HL-60 (cell line): ENCODE data around the gene MRGPRF.

Experiments
- DNase-seq, 2 experiments: peaks; one replicate each; pipeline ENCODE4 v3.0.0-alpha.2; 2010 to 2020; ENCODE audit warnings: low read depth in 1 of 2, low spot score in 1 of 2
- H3K27ac ChIP-seq: fragments of 250-450 bp; sonication (Bioruptor Pico); replicated peaks from 2 replicates; pipeline ENCODE4 v1.5.1; 2020; ENCODE audit warnings: mild to moderate bottlenecking, moderate library complexity
- H3K27me3 ChIP-seq: fragments of 250-450 bp; sonication (Bioruptor Pico); 2 replicates; pipeline ENCODE4 v1.5.1; 2021; ENCODE audit warnings: mild to moderate bottlenecking, moderate library complexity; ENCODE audit not compliant: insufficient read depth, poor library complexity, severe bottlenecking
- H3K4me3 ChIP-seq: replicated peaks from 2 replicates; pipeline ENCODE4 v1.5.1; 2011; ENCODE audit warnings: mild to moderate bottlenecking, control low read depth, low read length; ENCODE audit not compliant: insufficient read depth
- GABPA ChIP-seq: IDR thresholded peaks from 2 replicates; pipeline ENCODE4 v1.6.1; 2012; ENCODE audit warnings: low read depth
- POLR2AphosphoS5 ChIP-seq: IDR thresholded peaks from 2 replicates; pipeline ENCODE4 v1.6.1; 2012; ENCODE audit warnings: low read depth
- REST ChIP-seq: IDR thresholded peaks from 2 replicates; pipeline ENCODE4 v1.6.1; 2012; ENCODE audit warnings: low read depth; ENCODE audit not compliant: insufficient replicate concordance
- SPI1 ChIP-seq: IDR thresholded peaks from 2 replicates; pipeline ENCODE4 v1.6.1; 2012; ENCODE audit warnings: low read depth, mild to moderate bottlenecking, borderline replicate concordance
- TF ChIP-seq, protein P1 (sequence below): IDR thresholded peaks from one replicate; pipeline ENCODE4 v1.5.1; 2011; ENCODE audit warnings: low read length, control low read depth, inconsistent platforms; ENCODE audit not compliant: insufficient read depth

The MRGPRF gene

DNA sequence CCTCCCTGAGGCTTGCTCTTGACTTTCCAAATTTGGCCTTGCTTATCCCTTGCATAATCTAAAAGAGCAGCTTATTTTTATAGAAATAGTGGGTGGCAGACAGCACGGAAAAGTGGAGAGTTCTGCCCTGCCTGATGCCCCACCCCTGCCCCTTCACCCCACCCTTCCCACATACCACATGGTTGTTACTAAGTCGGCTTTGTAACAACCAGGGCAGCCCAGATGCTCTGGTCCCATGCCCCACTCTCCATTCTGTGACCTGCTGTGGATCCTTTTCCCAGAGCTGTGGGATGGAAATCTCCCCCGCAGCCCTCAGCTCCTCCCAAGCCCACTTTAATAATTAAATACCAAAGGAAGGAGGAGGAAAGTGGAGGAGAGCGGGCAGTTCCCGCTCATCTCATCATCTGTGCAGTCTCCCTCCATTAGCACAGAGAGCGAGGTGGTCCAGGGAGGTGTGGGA, 10.9 kb downstream of the MRGPRF start:
- no peak for DNase-seq
- TF ChIP-seq POLR2AphosphoS5 (no peak), REST (no peak), GABPA (no peak), SPI1 (no peak)
- TF ChIP-seq, protein P1, sequence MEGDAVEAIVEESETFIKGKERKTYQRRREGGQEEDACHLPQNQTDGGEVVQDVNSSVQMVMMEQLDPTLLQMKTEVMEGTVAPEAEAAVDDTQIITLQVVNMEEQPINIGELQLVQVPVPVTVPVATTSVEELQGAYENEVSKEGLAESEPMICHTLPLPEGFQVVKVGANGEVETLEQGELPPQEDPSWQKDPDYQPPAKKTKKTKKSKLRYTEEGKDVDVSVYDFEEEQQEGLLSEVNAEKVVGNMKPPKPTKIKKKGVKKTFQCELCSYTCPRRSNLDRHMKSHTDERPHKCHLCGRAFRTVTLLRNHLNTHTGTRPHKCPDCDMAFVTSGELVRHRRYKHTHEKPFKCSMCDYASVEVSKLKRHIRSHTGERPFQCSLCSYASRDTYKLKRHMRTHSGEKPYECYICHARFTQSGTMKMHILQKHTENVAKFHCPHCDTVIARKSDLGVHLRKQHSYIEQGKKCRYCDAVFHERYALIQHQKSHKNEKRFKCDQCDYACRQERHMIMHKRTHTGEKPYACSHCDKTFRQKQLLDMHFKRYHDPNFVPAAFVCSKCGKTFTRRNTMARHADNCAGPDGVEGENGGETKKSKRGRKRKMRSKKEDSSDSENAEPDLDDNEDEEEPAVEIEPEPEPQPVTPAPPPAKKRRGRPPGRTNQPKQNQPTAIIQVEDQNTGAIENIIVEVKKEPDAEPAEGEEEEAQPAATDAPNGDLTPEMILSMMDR = no peak
- Histone ChIP-seq H3K27me3 (no peaks in the 10 kb centered on the region), H3K4me3 (no peak overlapping the region), H3K27ac (no peak overlapping the region)

DNA sequence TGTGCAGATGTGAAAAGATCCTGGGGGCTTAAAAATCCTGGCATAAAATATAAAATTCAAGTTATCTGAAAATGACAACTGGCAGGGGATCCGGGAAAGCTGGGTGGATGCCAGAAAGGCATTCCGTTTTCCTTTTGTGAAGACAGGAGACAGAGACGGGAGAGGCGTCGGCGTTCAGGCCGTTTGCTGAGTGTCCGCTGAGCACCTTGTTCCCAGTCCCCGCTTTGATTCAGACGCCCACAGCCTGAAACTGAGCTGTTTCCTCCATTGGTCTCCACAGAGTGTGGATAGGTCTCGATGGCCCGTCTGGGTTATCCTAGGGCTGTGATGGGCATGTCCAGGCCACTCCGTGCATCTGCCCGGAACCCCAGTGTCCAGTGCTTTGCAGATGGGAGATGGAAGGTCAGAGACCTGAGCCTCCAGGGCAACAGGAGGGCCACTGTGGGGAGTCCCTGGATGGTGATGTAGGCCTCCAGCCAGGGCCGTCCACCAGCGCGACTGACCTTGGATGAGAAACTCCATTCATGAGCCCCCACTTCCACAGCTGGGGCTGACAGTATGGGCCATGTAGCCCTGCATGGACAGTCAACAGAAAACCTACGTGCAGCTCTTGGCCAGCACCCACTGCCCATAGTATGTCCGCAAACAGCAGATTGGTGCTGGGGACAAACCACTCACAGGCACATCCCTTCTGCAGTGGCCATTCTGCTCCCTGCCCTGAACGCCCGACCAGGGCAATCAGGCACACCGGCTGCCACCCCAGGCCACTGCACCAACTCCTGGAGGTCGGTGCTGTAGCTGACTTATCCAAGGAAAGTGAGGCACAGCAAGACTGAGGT, 11.6 kb downstream of the MRGPRF start:
- Histone ChIP-seq H3K27me3 (no peaks in the 10 kb centered on the region), H3K27ac (no peak overlapping the region), H3K4me3 (no peak overlapping the region)
- no peak for TF ChIP-seq POLR2AphosphoS5
- no peak for TF ChIP-seq SPI1
- TF ChIP-seq, protein P1 = no peak
- DNase-seq = no peak

DNA sequence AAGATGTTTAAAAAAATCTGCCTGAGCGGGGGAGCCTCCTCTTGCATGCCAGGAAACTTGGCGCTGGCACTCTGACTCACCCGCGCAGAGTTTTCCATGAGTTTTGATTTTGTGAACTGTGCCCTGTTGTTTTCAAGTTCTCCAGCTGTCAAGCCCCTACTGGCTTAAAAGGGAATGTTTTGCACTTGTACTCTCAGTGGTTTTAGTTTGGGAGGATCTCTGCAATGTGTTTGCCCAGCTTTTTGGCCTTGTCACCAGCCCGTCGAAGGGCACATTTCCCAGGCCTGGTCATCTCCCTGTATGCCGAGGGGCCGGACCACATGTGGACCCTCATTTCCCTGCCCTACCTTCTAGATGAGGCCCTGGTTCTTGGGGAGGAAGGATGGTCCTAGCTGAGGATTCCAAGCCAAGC, 12.2 kb downstream of the MRGPRF start:
- Histone ChIP-seq H3K27me3 (no peaks in the 10 kb centered on the region), H3K4me3 (no peak overlapping the region), H3K27ac (no peak overlapping the region)
- DNase-seq = no peak
- TF ChIP-seq POLR2AphosphoS5 = no peak
- TF ChIP-seq SPI1 = no peak
- no peak for TF ChIP-seq GABPA
- TF ChIP-seq REST = no peak
- TF ChIP-seq, protein P1 = no peak
